HCEC 1CT (cell line): ENCODE results near the gene MARCKSL1.
"Not testable (repeated sequence)": the region's sequence is repeated elsewhere in the genome, so short reads cannot be mapped to it uniquely, and the experiment has no call there.

Source experiments
- DNase-seq: peaks from one replicate; pipeline ENCODE4 v3.0.0-alpha.2; 2017

MARCKSL1 gene, protein sequence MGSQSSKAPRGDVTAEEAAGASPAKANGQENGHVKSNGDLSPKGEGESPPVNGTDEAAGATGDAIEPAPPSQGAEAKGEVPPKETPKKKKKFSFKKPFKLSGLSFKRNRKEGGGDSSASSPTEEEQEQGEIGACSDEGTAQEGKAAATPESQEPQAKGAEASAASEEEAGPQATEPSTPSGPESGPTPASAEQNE

DNA sequence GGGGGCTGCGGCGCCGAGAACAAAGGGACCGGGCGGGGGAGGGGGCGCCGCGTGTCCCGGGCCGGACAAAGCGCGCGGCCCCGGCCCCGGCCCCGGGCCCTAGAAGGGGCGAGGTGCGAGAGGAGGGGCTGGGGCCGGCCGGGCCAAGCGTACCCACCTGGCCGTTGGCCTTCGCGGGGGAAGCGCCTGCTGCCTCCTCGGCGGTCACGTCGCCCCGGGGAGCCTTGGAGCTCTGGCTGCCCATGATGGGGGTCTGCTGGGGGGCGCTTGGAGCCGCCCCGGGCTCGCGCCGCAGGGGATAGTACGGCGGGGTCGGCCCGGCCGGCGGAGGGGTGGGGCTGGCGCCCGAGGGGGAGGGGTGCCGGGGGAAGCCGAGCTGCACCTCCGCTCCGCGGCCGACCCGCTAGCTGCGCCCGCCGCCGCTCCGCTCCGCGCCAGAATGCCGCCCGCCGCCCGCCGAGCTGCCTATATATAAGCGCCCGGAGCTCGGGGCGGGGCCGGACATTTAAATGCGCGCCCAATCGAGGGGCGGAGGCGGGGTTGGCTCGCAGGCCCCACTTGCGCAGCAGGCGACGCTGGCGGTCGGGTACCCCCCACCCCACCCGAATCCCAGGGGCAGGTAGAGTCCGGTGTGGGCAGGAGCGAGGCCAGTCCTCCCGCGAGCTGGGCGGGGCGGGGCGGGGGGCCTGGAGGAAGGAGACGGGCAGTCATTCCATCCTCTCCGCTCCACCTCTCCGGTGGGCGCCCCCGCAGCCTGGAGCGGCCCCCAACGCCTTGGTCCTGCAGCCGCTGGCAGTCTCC lies at the start of gene MARCKSL1:
Gene MARCKSL1 (minus strand): TSS at position 444 of the 801 bp plus-strand sequence. CDS start 200 bp downstream, at position 244.
- peak; percentile 52 for DNase-seq

DNA sequence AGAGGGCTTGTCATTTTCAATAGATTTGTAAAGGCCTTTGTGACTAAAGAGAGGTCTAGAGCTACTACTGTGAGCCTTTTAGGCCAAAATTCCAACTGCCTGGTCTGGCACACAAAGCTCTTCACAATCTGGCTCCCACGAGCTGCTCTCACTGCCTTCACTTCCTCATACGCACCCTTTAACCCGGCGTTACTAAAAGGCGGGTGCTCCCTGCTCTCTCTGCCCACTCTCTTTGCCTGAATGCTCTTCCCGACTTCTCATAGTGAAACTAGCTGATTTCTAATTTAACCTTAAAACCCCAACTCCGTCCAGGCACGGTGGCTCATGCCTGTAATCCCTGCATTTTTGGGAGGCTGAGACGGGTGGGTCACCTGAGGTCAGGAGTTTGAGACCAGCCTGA lies 44.0 kb upstream of the MARCKSL1 start:
- DNase-seq = no peak

GRCh38 chr1:32377541-32378220 lies 41.6 kb upstream of the MARCKSL1 start:
- no peak for DNase-seq

DNA sequence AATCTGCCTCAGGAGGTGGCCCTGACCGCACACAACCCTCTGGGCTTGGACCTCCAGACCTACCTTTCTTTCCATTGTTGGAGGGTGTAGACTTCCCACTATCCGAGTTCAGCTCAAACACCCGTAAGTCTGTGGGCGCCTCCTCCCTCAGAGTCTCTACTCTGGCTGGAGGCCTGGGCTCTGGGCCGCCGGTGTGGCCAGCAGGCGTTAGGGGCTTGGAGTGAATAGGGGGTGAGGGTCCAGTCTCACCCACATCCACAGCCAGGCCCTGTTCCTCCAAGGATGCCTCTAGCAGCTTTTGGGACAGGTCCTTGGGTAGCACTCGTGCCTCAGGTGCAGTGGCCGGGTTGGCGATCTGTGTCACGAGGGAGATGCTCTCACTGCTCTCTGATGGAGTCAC lies 40.2 kb upstream of the MARCKSL1 start:
- DNase-seq = no peak

GRCh38 chr1:32373996-32374592 lies 38.1 kb upstream of the MARCKSL1 start:
- DNase-seq = no peak

- DNase-seq = no peak
Measured at GRCh38 chr1:32372149-32372756, 36.2 kb upstream of the MARCKSL1 start.

DNA sequence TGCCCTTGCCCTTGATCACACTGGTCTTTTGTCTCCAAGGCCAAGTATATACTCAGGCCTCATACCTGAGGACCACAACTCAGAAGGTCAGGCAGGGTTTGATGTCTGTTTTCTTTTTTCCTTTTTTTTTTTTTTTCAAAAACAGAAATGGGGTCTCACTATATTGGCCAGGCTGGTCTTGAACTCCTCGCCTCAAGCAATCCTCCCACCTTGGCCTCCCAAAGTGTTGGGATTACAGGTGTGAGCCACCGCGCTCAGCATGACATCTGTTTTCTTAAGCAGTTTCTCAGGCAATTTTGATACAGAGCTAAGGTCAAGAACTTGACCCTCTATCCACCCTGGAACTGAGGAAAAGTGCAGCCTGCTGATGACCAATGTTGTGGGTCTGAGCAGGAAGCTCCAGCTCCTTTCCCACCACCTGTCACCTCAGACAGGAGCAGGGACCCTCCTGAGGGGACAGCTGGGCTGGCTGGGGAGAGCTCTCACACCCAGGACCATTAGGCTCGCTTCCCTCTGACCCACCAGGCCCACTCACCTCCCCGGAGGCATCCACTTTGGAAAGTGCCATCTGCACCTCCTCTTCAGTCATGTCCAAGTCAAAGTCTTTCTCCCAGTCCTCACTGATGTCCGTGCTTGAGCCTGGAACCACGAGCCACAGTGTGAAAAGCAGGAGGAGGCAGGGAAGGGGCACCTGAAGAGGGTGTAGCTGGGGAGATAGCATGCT lies 32.0 kb upstream of the MARCKSL1 start:
- DNase-seq = no peak

DNA sequence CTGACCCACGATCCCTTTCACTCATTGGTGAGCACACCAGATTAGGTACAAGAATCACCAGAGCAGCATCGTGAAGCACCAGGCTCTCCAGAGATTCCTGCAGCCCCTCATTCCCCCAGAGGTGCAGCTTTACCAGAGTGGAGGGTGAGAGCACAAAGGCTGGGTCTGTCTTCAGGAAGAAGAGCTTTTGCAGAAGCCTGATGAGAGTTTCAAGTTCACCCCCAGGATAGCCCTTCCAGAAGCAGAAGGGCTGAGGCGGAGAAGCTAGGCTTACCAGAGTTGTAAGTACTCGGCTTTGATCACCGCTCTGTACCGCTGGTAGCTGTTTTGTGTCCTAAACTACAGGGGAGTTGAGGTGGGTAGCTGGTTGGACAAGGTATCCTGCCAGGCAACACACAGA lies 29.4 kb upstream of the MARCKSL1 start:
- DNase-seq = no peak

DNA sequence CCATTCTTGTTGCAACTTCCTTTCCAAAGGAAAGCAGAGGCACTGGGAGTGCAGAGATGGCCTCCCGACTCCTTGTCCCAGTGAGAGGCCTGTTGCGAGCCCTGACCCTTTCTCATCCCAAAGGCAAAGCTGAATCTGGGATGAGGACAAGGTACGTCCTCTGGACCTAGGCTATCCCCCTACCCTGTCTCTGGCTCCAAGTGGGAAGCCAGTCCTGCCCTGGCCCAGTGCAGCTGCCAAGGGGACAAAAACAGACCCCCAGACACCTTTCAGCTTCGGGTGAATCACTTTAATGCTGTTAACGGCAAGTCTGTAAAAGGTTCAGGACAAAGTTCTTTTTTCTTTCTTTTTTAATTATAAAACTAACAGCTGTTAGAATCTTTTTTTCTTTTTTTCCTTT lies 28.8 kb upstream of the MARCKSL1 start:
- DNase-seq = no peak

DNA sequence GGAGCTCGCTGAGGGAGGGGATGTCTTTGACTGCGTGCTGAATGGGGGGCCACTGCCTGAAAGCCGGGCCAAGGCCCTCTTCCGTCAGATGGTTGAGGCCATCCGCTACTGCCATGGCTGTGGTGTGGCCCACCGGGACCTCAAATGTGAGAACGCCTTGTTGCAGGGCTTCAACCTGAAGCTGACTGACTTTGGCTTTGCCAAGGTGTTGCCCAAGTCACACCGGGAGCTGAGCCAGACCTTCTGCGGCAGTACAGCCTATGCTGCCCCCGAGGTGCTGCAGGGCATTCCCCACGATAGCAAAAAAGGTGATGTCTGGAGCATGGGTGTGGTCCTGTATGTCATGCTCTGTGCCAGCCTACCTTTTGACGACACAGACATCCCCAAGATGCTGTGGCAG lies 27.7 kb upstream of the MARCKSL1 start:
- no peak for DNase-seq

GRCh38 chr1:32362474-32363313 lies 26.7 kb upstream of the MARCKSL1 start, which contains the start of the genes FAM229A and TSSK3:
Gene FAM229A (minus strand): TSS chr1:32362485. CDS start chr1:32362091, 394 bp downstream.
Gene TSSK3 (plus strand): TSS chr1:32362539. CDS start chr1:32362702, 163 bp downstream.
- DNase-seq = no peak

- DNase-seq = no peak
Measured at GRCh38 chr1:32361674-32362473, 25.8 kb upstream of the MARCKSL1 start.

GRCh38 chr1:32361308-32361673 lies 25.3 kb upstream of the MARCKSL1 start:
- DNase-seq = no peak

DNA sequence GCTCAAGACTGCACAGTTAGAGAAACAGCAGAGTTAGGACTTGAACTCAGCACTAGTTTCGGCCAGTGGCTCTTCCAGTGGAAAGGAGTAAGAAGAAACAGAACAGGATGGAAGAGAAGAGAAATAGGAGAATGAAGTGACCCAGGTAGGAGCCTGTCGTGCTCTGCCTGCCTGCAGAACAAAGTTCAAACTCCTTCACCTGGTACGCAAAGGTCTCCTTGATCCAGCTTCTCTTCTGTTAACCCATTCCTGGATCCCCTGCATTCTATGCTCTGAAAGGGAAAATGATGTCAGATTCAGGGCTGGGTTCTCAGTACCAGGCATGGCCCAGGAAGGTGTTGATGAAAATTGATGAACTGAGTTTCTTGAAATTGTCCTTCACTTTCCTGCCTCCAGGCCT lies 22.4 kb upstream of the MARCKSL1 start:
- no peak for DNase-seq

DNA sequence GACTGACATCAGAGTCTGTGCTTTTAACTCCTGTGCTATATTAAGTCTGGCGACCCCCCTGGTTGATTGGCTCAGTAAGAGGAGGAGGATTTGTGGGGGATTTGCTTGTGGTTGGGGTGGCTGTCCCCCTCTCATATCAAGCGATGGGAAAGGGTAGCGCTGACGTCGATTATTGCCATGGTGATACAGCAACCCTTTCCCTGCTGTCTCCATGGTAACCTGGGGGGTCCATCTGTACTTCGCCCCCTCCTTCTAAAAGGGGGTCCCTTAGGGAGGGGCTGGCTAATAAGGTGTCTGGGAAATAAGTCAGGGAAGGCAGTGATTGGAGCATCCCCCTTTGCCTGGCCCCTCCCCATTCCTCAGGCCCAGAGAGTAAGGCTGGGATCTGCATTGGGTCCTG lies 21.6 kb upstream of the MARCKSL1 start:
- DNase-seq = no peak

DNA sequence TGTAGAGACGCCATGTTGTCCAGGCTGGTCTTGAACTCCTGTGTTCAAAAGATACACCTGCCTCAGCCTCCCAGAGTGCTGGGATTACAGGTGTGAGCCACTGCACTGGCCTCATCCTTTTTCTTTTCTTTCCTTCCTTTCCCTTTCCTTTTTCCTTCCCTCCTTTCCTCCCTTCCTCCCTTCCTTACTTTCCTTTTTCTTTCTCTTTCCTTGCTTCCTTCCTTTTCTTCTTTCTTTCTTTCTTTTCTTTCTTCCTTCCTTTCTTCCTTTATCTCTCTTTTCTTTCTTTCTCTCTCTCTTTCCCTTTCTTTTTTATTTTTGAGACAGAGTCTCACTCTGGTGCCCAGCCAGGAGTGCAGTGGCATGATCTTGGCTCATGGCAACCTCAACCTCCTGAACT lies 20.4 kb upstream of the MARCKSL1 start:
- no peak for DNase-seq

DNA sequence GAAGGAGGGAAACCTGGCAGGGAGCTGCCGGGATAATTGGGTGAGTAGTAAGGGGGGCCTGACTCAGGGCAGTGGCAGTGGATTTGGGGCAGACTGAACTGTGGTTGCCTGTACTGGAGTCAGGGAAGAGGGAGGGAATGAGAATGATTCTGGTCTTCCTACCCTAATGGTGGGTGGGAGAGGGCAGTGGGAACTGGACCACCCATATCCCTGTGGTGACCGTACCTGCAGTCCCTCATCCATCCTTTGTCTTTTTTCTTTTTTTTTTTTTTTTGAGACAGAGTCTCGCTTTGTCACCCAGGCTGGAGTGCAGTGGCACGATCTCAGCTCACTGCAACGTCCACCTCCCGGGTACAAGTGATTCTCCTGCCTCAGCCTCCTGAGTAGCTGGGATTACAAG lies 19.7 kb upstream of the MARCKSL1 start:
- not testable (repeated sequence) for DNase-seq

- DNase-seq = peak; percentile 49
Measured at GRCh38 chr1:32353886-32354570, 18.0 kb upstream of the MARCKSL1 start.

DNA sequence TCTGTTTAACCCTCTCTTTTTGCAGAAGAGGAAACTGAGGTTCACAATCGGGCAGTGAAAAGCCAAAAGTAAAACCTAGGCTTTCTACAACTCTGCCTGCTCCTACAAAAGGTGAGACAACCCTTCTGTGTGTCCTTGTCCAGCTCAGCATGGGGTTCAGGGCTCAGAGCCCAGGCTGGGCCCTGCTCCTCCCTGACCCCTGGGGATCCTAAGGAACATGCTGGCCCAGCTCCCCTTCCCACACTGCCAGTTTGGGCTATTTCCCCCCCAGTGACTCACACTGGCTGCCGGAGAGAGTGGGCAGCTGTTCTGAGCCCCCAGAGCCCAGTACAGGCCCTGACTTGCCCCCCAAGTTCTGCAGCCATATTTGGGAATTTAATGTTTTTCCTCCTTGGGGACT lies 17.4 kb upstream of the MARCKSL1 start:
- DNase-seq = no peak
